Measurements from ENCODE around the gene INSR. TPM values are rescaled to one million over a fixed set of nuclear protein-coding genes. Genes with fewer than 3 reads are reported as not detected.

The INSR gene
- 100 to 1,000 TPM in 1 of 4 donors, 10 to 100 TPM in 3; 70.7 to 165 (median 89.2) TPM for total RNA-seq

- peak; percentile 80 to 96 for DNase-seq (ENCODE audit: low spot score in 2 of 2)
- TF ChIP-seq POLR2A (IDR thresholded peaks at IDR 0.05) (no peak), CTCF (IDR thresholded peaks at IDR 0.05) (no peak)
- intact Hi-C loops (cut with DNase I; ENCODE audit: low total_unique reads) = loop anchor here (10.0 kb wide), 1 partner anchor 99 kb away; no protein-coding TSS in a partner anchor
- WGBS, 2 donors = 0% methylated on average over 17 of the region's 108 CpGs
- peak within 1 kb of the TSS; percentile 90 for H3K4me3 ChIP-seq (ENCODE audit: low read depth, poor library complexity, severe bottlenecking)
These were observed at the start of gene INSR for GRCh38 chr19:7293762-7294557. Gene INSR, minus strand, starts transcription at chr19:7294414. Its CDS starts 523 bp downstream, at chr19:7293891.

GRCh38 chr19:7342143-7342542, 47.9 kb upstream of the INSR start:
- WGBS, 2 donors = 88 to 94% methylated on average over 5 of the region's 5 CpGs
- no peak overlapping the region for H3K4me3 ChIP-seq (ENCODE audit: low read depth, poor library complexity, severe bottlenecking)
- DNase-seq (ENCODE audit: low spot score in 2 of 2) = peak in 1 of 2 donors; percentile 59
- no peak for TF ChIP-seq CTCF (IDR thresholded peaks at IDR 0.05)
- no peak for TF ChIP-seq POLR2A (IDR thresholded peaks at IDR 0.05)
- intact Hi-C loops (cut with DNase I; ENCODE audit: low total_unique reads) = no loop called here

- H3K4me3 ChIP-seq (ENCODE audit: low read depth, poor library complexity, severe bottlenecking) = no peak overlapping the region
- TF ChIP-seq POLR2A (IDR thresholded peaks at IDR 0.05) = no peak
- TF ChIP-seq CTCF (IDR thresholded peaks at IDR 0.05) = peak in 2 of 3 donors; percentile 29 to 88
- intact Hi-C loops (cut with DNase I; ENCODE audit: low total_unique reads) = no loop called here
- WGBS, 2 donors = 37 to 39% methylated on average over 22 of the region's 22 CpGs
- peak; percentile 76 to 96 for DNase-seq (ENCODE audit: low spot score in 2 of 2)
These were observed 47.0 kb upstream of the INSR start for GRCh38 chr19:7340959-7341837.

- no peak for TF ChIP-seq CTCF (IDR thresholded peaks at IDR 0.05)
- no peak for TF ChIP-seq POLR2A (IDR thresholded peaks at IDR 0.05)
- DNase-seq (ENCODE audit: low spot score in 2 of 2) = peak; percentile 32 to 81
- intact Hi-C loops (cut with DNase I; ENCODE audit: low total_unique reads) = loop anchor here (5.0 kb wide), 1 partner anchor 235 kb away; no protein-coding TSS in a partner anchor
- no peak overlapping the region for H3K4me3 ChIP-seq (ENCODE audit: low read depth, poor library complexity, severe bottlenecking)
- WGBS, 2 donors = 76% methylated on average over 12 of the region's 12 CpGs
These were observed 43.4 kb upstream of the INSR start for GRCh38 chr19:7337380-7338194.

- DNase-seq (ENCODE audit: low spot score in 2 of 2) = no peak
- no peak overlapping the region for H3K4me3 ChIP-seq (ENCODE audit: low read depth, poor library complexity, severe bottlenecking)
- intact Hi-C loops (cut with DNase I; ENCODE audit: low total_unique reads) = loop anchor here (5.0 kb wide), 1 partner anchor 234 kb away; no protein-coding TSS in a partner anchor
- no peak for TF ChIP-seq POLR2A (IDR thresholded peaks at IDR 0.05)
- no peak for TF ChIP-seq CTCF (IDR thresholded peaks at IDR 0.05)
- 83 to 91% methylated on average over 7 to 9 of the region's 9 CpGs for WGBS, 2 donors
These were observed 42.2 kb upstream of the INSR start for GRCh38 chr19:7336321-7336973.
